Left lung (tissue), 10 donors: ENCODE results near the gene TGM2. TPM values are rescaled to one million over a fixed set of nuclear protein-coding genes. Genes with fewer than 3 reads are reported as not detected.
"Not testable (repeated sequence)": the region's sequence is repeated elsewhere in the genome, so short reads cannot be mapped to it uniquely, and the experiment has no call there.

Source experiments
- ATAC-seq: fragments of 200-7000 bp; cut with Tn5 transposase; one replicate; pipeline ENCODE4 v1.9.1; 2020; ENCODE audit warnings: moderate library complexity
- DNase-seq, 4 donors: peaks; one replicate each; pipeline ENCODE4 v3.0.0-alpha.2; 2013 to 2020
- H3K27ac ChIP-seq, 2 donors: fragments of 200-600 bp; sonication (generic) in 1 of 2; one replicate each; pipeline versions ENCODE4 v1.5.0 to v1.8.0; 2020 to 2021
- H3K27me3 ChIP-seq, 2 donors: fragments of 200-600 bp; sonication (generic) in 1 of 2; one replicate each; pipeline versions ENCODE4 v1.5.0 to v1.8.0; 2020 to 2021
- H3K36me3 ChIP-seq, 2 donors: fragments of 200-600 bp; sonication (generic) in 1 of 2; one replicate each; pipeline versions ENCODE4 v1.5.0 to v1.8.0; 2020 to 2021
- H3K4me1 ChIP-seq, 2 donors: fragments of 200-600 bp; one replicate each; pipeline ENCODE4 v1.8.0; 2021
- H3K4me3 ChIP-seq, 2 donors: fragments of 200-600 bp; sonication (generic) in 1 of 2; one replicate each; pipeline versions ENCODE4 v1.5.0 to v1.8.0; 2020 to 2021; ENCODE audit warnings: mild to moderate bottlenecking in 1 of 2
- H3K9me3 ChIP-seq, 2 donors: fragments of 200-600 bp; sonication (generic) in 1 of 2; one replicate each; pipeline versions ENCODE4 v1.5.0 to v1.8.0; 2020 to 2021
- CTCF ChIP-seq, 2 donors: fragments of 200-600 bp; sonication (generic) in 1 of 2; IDR thresholded peaks; one replicate each; pipeline versions ENCODE4 v1.5.0 to v1.8.0; 2021; ENCODE audit warnings: antibody characterized with exemption in 2 of 2
- intact Hi-C, 2 donors: fragments of 100-400 bp; cut with DNase I; formaldehyde crosslinking; loops; one replicate each; pipeline versions ENCODE4 v1.11.2 to v1.14.2; 2022
- polyA plus RNA-seq, 6 donors: library from polyadenylated mRNA; unstranded; fragments of 120-200 nt; gene quantifications; one replicate each; pipeline ENCODE4 v1.2.1, GENCODE V29; 2013; ENCODE audit not compliant: insufficient read length in 6 of 6
- total RNA-seq, 2 donors: library from RNA; stranded (reverse); fragmentation: NEBNext Ultra II Directional; extraction: Animal tissue kit (Norgen Biotek cat#: 25700); gene quantifications; one replicate each; pipeline ENCODE4 v1.2.1, GENCODE V29; 2021
- donor health status: DM: no; HTN: yes; CAD: no.
- donor health status: DM: no; HTN: no; CAD: no.

The TGM2 gene
- total and polyA plus RNA-seq, 8 donors, result 89.0 to 391 (median 109) TPM

- no peak for TF ChIP-seq CTCF (IDR thresholded peaks at IDR 0.05)
- Histone ChIP-seq H3K27ac (peak overlapping the region; percentile 18 to 53), H3K36me3 (no peaks in the 10 kb centered on the region), H3K4me1 (peaks cover 11 to 23% of the 10 kb centered on the region in 2 donors), H3K27me3 (no peaks in the 10 kb centered on the region), H3K9me3 (no peaks in the 10 kb centered on the region), H3K4me3 (no peak overlapping the region)
- peak in 2 of 4 donors; percentile 89 to 91 for DNase-seq
- intact Hi-C loops, result no loop called here
- peak; percentile 37 for ATAC-seq
Measured at GRCh38 chr20:38108438-38108985, 56.6 kb downstream of the TGM2 start.

- H3K36me3 ChIP-seq, H3K9me3 ChIP-seq, DNase-seq, ATAC-seq, H3K27me3 ChIP-seq, intact Hi-C loops, H3K4me3 ChIP-seq: not testable (repeated sequence)
- H3K27ac ChIP-seq, result peak overlapping the region in 1 of 2 donors; percentile 18
- H3K4me1 ChIP-seq, result peaks cover 11 to 21% of the 10 kb centered on the region in 2 donors
Measured at GRCh38 chr20:38107916-38108315, 57.2 kb downstream of the TGM2 start.

- H3K4me1 ChIP-seq, result peaks cover 11 to 21% of the 10 kb centered on the region in 2 donors
- H3K4me3 ChIP-seq, H3K27ac ChIP-seq, H3K9me3 ChIP-seq, DNase-seq, H3K36me3 ChIP-seq, ATAC-seq, intact Hi-C loops, H3K27me3 ChIP-seq: not testable (repeated sequence)
Measured at GRCh38 chr20:38107386-38107785, 57.7 kb downstream of the TGM2 start.

- DNase-seq, result no peak
- no peak for TF ChIP-seq CTCF (IDR thresholded peaks at IDR 0.05)
- H3K36me3 ChIP-seq, result no peaks in the 10 kb centered on the region
- intact Hi-C loops, result no loop called here
- peaks cover 11 to 21% of the 10 kb centered on the region in 2 donors for H3K4me1 ChIP-seq
- no peaks in the 10 kb centered on the region for H3K9me3 ChIP-seq
- no peak for ATAC-seq
- no peak overlapping the region for H3K4me3 ChIP-seq
- H3K27ac ChIP-seq, result no peak overlapping the region
- H3K27me3 ChIP-seq, result no peaks in the 10 kb centered on the region
Measured at GRCh38 chr20:38106461-38106860, 58.6 kb downstream of the TGM2 start.

GRCh38 chr20:38104285-38104684 is 60.8 kb downstream of the TGM2 start:
- Histone ChIP-seq H3K4me3 (no peak overlapping the region), H3K4me1 (peaks cover under 1 to 12% of the 10 kb centered on the region in 2 donors), H3K9me3 (peaks cover 0 to 3% of the 10 kb centered on the region in 2 donors), H3K36me3 (no peaks in the 10 kb centered on the region), H3K27ac (no peak overlapping the region), H3K27me3 (no peaks in the 10 kb centered on the region)
- no peak for TF ChIP-seq CTCF (IDR thresholded peaks at IDR 0.05)
- intact Hi-C loops, result no loop called here
- DNase-seq (no peak), ATAC-seq (no peak)

- H3K27me3 ChIP-seq, H3K36me3 ChIP-seq, ATAC-seq, H3K27ac ChIP-seq, H3K4me3 ChIP-seq, intact Hi-C loops, H3K9me3 ChIP-seq, DNase-seq: not testable (repeated sequence)
- H3K4me1 ChIP-seq, result peaks cover 5 to 12% of the 10 kb centered on the region in 2 donors
Measured at GRCh38 chr20:38102206-38102605, 62.9 kb downstream of the TGM2 start.

- no peaks in the 10 kb centered on the region for H3K27me3 ChIP-seq
- ATAC-seq (no peak), DNase-seq (no peak)
- no peak for TF ChIP-seq CTCF (IDR thresholded peaks at IDR 0.05)
- intact Hi-C loops, result no loop called here
- H3K27ac ChIP-seq, result peak overlapping the region in 1 of 2 donors; percentile 20
- peaks cover 0 to 3% of the 10 kb centered on the region in 2 donors for H3K9me3 ChIP-seq
- no peaks in the 10 kb centered on the region for H3K36me3 ChIP-seq
- H3K4me3 ChIP-seq, result no peak overlapping the region
- peaks cover 18 to 35% of the 10 kb centered on the region in 2 donors for H3K4me1 ChIP-seq
Measured at GRCh38 chr20:38098952-38099351, 66.1 kb downstream of the TGM2 start.
